Stimulated activated CD4-positive, alpha-beta T cell treated with anti-CD3 and anti-CD28 coated beads, Interleukin-15, amount 100 ng/mL, for 1 hour (primary cell): ENCODE measurements around the gene EEF2.
"Not testable (repeated sequence)": the region's sequence is repeated elsewhere in the genome, so short reads cannot be mapped to it uniquely, and the experiment has no call there.

Source experiments
- DNase-seq, 2 donors: peaks; one replicate each; pipeline ENCODE4 v3.0.0-alpha.2; 2020; ENCODE audit warnings: low read depth in 1 of 2, low spot score in 1 of 2

Gene EEF2

DNA sequence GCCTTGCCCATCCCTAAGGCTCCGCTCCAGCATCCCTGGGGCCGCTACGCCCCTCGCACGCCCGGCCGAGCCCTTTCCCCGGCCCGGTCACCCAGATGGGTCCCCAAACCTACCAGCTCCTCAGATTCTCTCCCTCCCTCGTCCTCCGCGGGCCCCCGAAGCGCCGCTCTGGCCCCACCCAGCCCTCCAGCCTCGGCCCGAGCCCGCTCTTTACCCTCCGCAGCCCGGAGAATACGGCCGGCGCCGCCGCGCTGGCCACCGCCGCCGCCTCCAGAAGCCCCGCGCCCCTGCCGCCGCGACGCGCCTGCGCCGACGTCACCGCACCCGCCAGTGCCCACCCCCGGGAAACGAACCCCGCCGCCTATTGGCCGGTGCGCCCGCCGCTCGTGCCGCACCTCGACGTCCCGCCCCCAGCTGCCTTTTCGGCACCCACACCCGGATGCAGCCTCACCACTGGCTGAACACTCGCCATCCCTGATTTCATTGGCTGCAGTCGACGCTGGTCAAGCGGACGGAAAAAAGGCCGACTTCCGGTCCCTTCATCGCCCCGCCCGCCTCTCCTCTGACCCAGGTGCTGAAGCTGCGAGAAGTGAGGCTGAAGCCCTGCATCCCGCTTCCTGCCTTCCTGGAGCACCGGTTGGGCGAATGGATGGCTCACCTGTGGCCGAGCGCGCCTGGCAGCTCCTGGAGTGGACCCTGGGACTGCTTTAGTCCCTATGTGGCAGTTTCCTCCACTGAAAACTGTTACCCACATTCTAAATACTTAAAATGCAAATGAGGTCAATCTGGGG lies 14.3 kb downstream of the EEF2 start, which contains the start of gene DAPK3:
TSS of gene DAPK3 (minus strand) at position 292 of the 791 bp plus-strand sequence. CDS start 1,364 bp downstream, outside the sequence.
- peak; percentile 85 to 90 for DNase-seq

DNA sequence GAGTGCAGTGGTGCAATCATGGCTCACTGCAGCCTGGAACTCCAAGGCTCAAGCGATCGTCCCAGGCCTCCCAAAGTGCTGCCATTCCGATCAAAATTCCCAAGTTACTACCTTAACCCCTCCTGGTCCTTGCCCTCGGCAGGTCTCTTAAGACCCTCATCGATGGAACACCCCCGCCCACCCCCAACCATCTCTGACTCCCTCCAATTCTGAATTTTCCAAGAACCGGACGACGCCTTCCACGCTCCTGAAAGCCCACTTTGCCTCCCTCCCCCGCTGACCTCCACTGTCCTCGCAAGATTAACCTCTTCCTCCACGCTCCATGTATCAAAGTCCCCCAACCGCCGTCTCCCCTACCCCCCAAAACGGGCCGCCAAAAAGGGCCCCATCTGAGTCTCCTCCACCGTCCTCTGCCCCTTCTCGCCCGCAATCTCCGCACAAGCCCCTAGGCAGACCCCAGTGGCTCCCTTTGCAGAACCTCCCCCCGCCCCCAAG lies 14.9 kb downstream of the EEF2 start:
- DNase-seq = no peak

DNA sequence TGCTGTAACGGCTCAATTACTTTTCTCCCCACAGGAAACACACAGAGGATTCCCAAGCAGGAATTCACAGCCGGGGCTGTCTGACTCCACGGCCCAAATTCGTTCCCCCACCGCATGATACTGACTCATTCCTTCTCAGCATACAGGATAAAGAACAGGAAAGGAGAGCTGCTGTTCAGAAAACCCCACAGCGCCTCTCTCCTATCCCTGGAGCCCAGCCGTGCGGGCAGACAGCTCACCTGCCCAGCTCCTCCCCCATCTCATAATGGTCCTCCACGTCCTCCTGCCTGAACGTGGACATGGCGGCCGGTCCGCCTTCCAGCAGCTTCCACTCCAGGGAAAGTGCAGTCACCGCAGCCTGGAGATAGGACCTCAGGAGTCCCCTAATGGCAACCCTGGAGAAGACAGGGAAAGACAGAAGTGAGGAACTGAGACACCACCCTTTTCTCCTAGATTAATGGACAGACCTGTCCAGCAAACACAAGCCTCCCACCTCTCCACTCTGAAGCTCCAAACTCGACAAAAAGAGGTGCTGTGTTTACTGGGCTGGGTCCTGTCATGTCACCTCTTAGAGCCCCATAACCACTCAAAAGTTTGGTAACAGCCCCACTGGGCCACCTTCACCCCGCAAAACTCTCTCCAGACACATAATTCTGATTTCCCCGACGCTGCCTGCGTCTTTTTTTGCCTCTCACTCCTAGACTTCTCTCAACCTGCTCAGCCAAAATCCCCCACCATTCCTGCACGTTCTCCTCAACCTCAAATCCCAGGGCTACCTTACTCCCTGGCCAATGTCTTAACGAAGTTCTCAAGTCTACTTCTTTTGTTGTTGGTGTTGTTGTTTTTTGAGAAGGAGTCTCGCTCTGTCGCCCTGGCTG lies 15.6 kb downstream of the EEF2 start:
- no peak for DNase-seq

DNA sequence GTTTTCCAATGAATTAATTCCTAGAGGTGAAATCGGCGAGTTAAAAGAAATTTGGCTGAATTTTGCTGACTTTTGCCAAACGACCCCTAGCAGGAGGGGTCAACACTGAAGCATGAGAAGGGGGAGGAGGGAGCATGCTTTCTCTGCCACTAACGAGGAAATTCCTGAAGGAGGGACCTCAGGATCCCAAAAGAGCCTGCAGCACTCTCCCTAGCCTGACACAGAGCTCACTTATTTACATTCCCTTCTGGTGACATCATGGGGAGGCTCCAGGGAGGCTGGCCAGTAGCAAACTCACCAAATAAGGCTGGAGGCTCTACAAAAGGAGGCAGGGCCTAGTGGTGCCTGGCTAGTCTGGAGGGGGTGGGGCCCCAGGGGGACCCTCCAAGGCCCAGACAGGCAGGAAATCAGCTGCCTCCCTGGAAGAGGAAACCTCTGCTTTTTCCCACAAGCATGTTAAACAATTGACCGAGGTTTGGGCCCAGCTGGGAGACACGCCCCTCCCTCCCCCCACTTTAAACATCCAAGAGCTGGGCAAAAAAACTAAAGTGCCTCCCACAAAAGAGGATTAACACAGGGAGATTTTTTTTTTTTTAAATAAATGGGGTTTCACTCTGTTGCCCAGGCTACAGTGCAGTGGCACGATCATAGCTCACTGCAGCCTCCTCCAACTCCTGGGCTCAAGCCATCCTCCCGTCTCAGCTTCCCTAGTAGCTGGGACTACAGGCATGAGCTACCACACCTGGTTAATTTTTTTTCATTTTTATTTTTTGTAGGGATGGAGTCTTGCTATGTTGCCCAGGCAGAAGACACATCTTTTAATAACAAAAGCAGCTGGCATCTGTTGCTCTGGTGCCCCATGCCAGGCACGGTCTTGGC lies 16.5 kb downstream of the EEF2 start:
- no peak for DNase-seq

DNA sequence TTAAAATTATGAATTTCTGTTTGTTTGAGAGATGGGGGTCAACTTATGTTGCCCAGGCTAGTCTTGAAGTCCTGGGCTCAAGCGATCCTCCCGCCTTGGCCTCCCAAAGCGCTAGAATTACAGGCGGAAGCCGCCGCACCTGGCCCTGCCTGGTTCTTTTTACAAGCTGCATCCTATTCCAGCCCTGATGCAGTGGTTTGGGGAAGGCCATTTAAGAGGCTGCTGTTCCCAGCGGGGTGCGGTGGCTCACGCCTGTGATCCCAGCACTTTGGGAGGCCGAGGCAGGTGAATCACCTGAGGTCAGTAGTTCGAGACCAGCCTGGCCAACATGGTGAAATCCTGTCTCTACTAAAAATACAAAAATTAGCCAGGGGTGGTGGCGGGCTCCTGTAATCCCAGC lies 17.3 kb downstream of the EEF2 start:
- DNase-seq = not testable (repeated sequence)

DNA sequence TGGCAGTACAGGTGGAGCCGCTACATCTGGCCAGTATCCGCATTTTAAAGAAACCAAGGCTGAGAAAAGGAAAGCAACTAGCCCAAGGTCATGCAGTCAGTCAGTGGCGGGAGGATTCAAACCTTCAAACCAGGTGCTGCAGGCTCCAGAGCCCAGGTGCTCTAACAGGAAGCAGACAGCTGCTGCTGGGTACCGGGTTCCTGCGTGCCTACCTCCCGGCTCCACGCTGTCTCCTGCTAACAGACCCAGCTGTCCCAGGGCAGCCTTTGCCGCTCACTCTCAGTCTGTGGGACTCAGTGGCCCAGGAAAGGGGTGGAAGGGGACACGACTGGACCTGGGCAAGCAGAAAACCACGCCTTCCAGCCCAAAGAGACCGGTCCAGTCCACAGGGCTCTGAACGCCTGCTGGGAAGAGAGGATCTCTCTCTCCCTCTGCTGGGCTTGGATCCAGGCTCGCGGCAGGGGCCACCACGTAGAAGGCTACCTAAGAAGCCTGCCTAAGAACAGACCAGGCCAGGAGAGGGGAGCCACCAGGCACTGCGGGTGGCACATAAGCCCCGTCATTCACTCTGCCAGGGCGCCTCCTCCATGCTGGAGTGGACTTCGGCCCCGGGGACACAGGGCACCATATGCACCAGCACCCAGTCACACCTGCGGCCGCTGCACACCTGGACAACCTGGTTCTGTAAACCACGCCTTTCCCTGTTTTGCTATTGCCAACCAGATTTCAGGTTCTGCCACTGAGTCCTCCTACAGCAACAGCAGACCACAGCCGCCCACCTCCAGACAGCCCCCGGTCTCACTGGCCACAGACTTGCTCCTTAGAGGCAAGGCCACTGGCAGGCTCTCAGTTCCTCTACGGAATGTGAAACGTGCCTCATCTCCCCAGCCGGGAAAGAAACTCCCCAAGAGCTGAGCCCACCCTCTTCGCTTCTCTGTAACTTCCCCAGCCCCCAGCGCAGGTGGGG lies 18.9 kb downstream of the EEF2 start:
- no peak for DNase-seq

DNA sequence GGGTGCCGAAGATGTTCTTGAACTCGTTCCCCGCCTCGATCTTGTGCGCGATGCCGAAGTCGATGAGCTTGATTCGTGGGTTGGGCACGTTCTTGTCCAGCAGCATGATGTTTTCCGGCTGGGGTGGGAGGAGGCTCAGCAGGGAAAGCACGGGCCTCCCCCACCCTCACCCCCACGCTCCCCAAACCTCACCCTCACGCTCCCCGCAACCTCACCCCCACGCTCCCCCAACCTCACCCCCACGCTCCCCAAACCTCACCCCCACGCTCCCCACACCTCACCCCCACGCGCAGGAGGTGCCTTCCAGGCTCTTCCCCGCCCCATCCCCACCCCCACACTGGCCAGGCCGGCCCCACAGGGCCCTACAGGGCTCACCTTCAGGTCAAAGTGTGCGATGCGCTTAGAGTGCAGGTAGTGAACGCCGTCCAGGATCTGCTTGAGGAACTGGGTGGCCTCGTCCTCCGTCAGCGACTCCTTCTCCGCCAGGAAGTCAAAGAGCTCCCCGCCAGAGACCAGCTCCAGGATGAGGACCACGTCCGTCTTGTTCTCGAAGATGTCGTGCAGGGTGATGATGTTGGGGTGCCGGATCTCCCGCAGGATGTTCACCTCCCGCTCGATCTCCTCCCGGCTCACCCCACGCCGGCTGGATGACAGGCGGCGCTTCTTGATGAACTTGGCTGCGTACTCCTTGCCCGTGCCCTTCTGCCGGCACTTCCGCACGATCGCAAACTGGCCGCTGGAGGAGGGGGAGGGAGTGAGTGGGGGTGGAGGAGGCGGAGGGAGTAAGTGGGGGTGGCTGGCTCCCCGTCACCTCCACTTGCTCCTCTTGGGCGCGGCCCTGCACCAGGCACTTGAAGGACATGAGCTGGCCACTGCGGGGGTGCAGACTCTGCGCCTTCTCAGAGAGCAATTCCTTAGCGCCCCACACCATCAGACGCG lies 20.7 kb downstream of the EEF2 start:
- DNase-seq = no peak

DNA sequence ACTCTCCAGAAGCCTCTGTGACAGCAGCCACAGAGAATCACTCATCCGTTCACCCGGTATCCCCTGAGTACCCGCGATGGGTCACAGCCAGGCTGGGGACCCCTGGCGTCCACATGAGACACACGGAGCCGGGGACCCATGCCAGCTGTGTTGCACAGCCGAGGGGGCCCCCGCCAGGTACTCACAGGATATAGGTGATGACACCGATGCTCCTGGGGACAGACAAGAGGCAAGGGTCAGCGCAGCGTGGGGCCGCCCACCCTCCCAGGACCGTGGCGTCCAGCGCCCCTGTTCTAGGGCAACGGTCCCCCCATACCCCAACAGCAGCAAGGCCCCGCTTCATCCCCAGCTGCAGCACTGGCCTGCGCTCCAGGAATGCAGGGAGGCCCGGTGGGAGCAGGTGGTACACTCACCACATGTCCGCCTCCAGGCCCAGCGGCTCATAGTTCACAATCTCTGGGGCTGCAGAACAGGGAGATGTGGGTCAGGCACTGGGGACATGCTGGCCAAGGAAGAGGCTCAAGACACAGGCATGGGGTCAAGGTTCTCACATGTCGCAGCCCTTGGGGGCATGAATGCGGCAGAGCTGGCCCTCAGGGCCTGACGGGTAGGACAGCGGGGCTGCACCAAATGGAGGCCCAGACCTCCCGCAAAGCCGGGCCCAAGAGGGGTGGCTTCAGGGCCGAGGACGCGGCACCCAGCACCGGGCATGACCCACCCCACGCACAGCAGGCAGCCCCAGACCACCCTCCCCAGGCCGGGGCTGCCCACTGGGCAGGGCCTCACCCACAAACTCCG lies 21.6 kb downstream of the EEF2 start:
- DNase-seq = no peak

DNA sequence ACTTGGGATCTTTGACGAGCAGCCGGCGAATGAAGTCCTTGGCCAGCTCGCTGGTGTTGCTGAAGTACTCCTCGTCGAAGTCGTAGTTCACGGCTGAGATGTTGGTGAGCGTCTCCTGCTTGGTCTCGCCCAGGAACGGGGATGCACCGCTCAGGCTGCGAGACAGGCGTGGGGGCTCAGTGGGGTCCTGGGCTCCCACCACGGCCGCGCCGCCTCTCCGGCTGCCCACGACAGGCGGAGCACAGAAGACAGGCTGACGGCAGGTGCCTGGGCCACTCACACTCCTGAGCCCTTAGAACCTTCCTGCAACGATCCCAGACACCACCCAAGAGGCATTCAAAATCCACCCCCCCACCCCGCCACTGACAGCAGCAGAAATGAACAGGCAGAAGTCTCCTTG lies 24.3 kb downstream of the EEF2 start:
- DNase-seq = no peak

DNA sequence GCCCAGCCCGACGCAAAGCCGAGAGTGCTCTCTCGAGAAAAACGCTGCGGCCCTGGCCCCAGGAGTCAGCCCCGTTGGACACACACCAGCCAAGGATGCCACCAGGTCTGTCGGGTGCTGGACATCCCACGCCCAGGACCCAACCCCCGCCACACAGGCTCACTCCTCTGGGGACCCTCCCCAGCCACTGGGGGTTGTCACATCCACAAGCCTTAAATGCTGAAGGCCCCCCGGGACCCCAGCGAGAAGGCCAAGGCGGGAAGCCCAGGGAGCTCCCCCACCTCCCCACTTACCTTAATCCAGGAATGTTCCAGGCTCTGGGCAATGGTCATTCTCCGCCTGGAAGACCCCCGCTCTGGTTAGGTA lies 25.5 kb downstream of the EEF2 start:
- DNase-seq = no peak

DNA sequence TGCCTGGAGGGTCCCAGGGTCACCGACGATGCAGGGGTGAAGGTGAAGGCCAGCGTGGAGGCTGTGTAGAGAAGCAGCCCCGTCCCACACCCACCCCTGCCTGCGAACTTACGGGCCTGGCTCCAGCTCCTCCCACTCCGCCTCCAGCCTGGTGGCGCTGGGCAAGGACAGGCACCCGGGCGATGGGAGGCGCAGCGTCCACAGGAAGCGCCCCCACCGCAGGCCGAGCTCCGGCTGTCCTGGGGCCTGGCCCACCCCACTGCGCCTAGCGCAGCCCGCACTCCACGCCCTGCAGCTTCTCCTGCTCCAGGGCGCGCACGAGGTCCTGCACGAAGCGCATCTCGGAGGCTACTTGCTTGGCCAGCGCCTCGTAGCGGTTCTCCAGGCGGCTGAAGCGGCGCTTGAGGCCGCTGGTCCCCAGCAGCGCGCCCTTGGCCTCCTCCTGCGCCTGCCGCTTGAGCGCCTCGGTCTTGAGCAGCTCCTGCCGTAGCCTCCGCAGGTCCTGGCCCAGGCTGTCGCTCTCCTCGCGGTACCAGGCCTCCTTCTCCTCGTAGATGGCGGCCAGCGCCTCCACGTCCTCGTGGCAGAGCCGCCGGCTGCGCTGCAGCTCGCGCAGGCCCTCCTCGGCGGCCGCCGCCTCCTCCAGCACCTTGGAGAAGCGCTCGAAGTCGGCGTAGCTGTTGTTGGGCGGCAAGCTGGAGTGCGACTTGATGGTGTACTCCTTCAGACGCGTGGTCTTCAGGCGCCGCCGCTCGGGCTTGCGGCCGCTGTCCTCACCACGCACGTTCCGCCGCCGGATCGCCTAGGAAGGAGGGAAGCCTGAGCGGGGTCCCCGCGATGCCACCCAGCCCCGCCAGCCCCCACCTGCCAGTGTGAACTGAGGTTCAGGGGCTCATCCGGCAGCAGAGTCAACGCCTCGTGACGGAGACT lies 26.2 kb downstream of the EEF2 start:
- no peak for DNase-seq

DNA sequence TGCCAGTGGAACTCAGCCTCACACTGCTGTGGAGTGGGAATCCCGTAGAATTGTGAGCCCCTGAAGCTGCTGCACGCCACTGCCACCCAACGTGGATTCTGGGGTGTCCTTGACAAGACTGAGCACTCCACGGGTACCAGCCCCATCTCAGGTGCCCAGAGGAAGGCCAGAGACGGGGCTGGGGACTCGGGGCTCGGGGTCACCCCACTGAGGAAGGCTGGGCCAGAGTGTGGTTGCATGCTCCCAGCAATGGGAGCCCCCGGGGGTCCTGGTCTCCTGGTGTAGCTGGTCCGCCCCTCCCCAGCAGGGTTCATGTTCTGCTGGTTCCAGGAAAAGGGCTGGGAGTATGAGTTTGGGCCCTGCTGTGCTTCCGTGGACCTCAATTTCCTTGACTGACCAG lies 29.6 kb downstream of the EEF2 start:
- DNase-seq = no peak

DNA sequence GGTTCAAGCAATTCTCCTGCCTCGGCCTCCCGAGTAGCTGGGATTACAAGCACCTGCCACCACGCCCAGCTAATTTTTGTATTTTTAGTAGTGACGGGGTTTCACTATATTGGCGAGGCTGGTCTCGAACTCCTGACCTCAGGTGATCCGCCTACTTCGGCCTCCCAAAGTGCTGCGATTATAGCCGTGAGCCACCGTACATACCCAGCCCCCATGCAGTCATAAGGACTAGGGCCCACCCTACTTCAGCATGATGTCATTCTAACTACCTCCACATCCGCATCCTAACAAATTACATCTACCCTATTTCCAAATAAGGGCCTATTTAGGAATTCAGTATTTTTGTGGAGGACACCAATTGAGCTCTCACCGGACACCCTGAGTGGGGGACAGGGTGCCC lies 30.0 kb downstream of the EEF2 start:
- DNase-seq = not testable (repeated sequence)

DNA sequence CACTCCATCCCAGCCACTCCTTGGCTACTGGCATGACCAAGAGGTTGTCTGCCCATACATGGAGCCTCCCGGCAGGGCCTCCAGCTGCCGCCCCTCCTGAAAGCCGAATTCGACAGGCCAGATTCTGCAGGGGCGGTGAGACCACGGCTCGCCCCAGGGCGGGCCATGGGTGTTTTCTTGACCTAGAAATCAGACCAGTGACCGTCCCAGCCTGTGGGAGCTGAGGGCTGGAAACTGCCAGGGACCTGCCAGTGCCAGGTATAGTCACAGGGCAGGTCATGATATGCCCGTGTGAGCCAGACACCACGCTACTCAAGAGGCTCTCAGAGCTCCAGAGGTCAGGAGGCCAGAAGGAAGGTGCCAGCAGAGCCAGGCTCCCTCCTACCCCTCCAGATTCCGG lies 31.2 kb downstream of the EEF2 start:
- DNase-seq = no peak

DNA sequence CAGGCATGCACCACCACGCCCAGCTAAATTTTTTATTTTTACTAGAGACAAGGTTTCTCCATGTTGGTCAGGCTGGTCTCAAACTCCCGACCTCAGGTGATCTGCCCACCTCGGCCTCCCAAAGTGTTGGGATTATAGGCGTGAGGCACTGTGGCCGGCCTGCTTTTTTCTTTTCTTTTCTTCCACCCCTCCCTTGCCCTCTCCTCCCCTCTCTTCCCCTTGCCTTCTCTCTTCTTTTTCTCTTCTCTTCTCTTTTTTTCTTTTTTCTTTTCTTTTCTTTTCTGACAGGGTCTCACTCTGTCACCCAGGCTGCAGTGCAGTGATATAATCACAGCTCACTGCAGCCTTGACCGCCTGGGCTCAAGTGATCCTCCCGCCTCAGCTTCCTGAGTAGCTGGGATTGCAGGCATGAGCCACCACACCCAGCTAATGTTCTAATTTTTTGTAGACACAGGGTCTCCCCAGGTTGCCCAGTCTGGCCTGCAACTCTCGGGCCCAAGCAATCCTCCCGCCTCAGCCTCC lies 32.4 kb downstream of the EEF2 start:
- DNase-seq = not testable (repeated sequence)
